A549 (cell line): ENCODE measurements around the gene USO1. TPM values are rescaled to one million over a fixed set of nuclear protein-coding genes. Genes with fewer than 3 reads are reported as not detected.

Source experiments
- ATAC-seq, 2 experiments: fragments of 200-7000 bp in 1 of 2; fragments of >200 bp in 1 of 2; cut with Nextera tagmentation in 1 of 2; cut with Tn5 transposase in 1 of 2; 3 replicates each; pipeline versions ENCODE4 v1.8.0 to v1.9.1; 2018 to 2020; ENCODE audit warnings: mild to moderate bottlenecking in 1 of 2, moderate library complexity in 1 of 2
- CTCF ChIA-PET: fragments of 300-600 bp; sonication (Branson Sonifier 250); formaldehyde crosslinking; extraction: SDS; loops from one replicate; lab custom pipeline; 2021; ENCODE audit warnings: antibody characterized with exemption, inconsistent platforms; lab: Yijun Ruan, JAX
- POLR2A ChIA-PET: fragments of 350-600 bp; formaldehyde crosslinking; extraction: SDS; loops from one replicate; lab custom pipeline; 2021; ENCODE audit warnings: antibody characterized with exemption, inconsistent platforms; lab: Yijun Ruan, JAX
- DNase-seq, 2 experiments: peaks; one replicate each; pipeline versions ENCODE4 v3.0.0 to v3.0.0-alpha.2; 2011 to 2016; ENCODE audit warnings: low read depth in 1 of 2, low spot score in 1 of 2
- FAIRE-seq: peaks from 2 replicates; lab custom pipeline; 2011; peaks lifted over from hg19 to GRCh38; lab: Jason Lieb, UNC
- H3K27ac ChIP-seq, 2 experiments: fragments of >200 bp; sonication (Bioruptor Twin); formaldehyde crosslinking; 3 replicates each; pipeline ENCODE4 v1.5.1; 2016 to 2017
- H3K4me1 ChIP-seq: fragments of >200 bp; sonication (Bioruptor Twin); formaldehyde crosslinking; 3 replicates; pipeline ENCODE4 v1.6.1; 2016
- H3K4me2 ChIP-seq: fragments of >200 bp; sonication (Bioruptor Twin); formaldehyde crosslinking; 3 replicates; pipeline ENCODE4 v1.6.1; 2016
- H3K4me3 ChIP-seq: fragments of >200 bp; sonication (Bioruptor Twin); formaldehyde crosslinking; 3 replicates; pipeline ENCODE4 v1.5.1; 2016
- H3K9me3 ChIP-seq: fragments of >200 bp; sonication (Bioruptor Twin); formaldehyde crosslinking; 3 replicates; pipeline ENCODE4 v1.6.1; 2016
- BHLHE40 ChIP-seq: IDR thresholded peaks from 2 replicates; pipeline ENCODE4 v1.6.1; 2012; ENCODE audit warnings: low read depth, low read length, inconsistent platforms
- CBX2 ChIP-seq: fragments of 200-600 bp; sonication (generic); IDR thresholded peaks from 2 replicates; pipeline ENCODE4 v1.6.1; 2016; ENCODE audit warnings: low read depth, mild to moderate bottlenecking, borderline replicate concordance
- CHD4 ChIP-seq: fragments of 200-600 bp; sonication (generic); IDR thresholded peaks from 2 replicates; pipeline ENCODE4 v1.6.1; 2016; ENCODE audit warnings: antibody characterized with exemption, mild to moderate bottlenecking, borderline replicate concordance
- ELK1 ChIP-seq: fragments of 150-350 bp; IDR thresholded peaks from 2 replicates; pipeline ENCODE4 v1.6.1; 2014; ENCODE audit warnings: low read depth, mild to moderate bottlenecking, low read length
- EP300 ChIP-seq, 2 experiments: fragments of >200 bp; sonication (Bioruptor Twin); formaldehyde crosslinking; IDR thresholded peaks; 2 replicates in 1 of 2; 3 replicates in 1 of 2; pipeline ENCODE4 v1.6.1; 2016 to 2017
- FOSB ChIP-seq: fragments of 250-450 bp; sonication (Bioruptor Pico); IDR thresholded peaks from 2 replicates; pipeline ENCODE4 v1.5.0; 2020; ENCODE audit warnings: mild to moderate bottlenecking, moderate library complexity
- FOXS1 ChIP-seq: fragments of 250-450 bp; sonication (Bioruptor Pico); IDR thresholded peaks from 2 replicates; pipeline ENCODE4 v1.5.0; 2020; ENCODE audit warnings: mild to moderate bottlenecking, moderate library complexity
- HDAC2 ChIP-seq: fragments of 200-600 bp; sonication (generic); IDR thresholded peaks from 2 replicates; pipeline ENCODE4 v1.6.1; 2016
- HEYL ChIP-seq: fragments of 250-450 bp; sonication (Bioruptor Pico); IDR thresholded peaks from 2 replicates; pipeline ENCODE4 v1.8.0; 2021; ENCODE audit warnings: mild to moderate bottlenecking, moderate library complexity
- HOXB13 ChIP-seq: fragments of 250-450 bp; sonication (Bioruptor Pico); IDR thresholded peaks from 2 replicates; pipeline ENCODE4 v1.5.0; 2020; ENCODE audit warnings: low read depth, mild to moderate bottlenecking, moderate library complexity
- MAZ ChIP-seq: fragments of 150-350 bp; IDR thresholded peaks from 2 replicates; pipeline ENCODE4 v1.6.1; 2014; ENCODE audit warnings: antibody characterized with exemption, low read depth, low read length, borderline replicate concordance
- MYC ChIP-seq: IDR thresholded peaks from 2 replicates; pipeline ENCODE4 v1.6.1; 2012; ENCODE audit warnings: mild to moderate bottlenecking, inconsistent platforms, low read length, improper control_type of control experiment, borderline replicate concordance
- NPAS2 ChIP-seq: fragments of 250-450 bp; sonication (Bioruptor Pico); IDR thresholded peaks from 2 replicates; pipeline ENCODE4 v1.8.0; 2022; ENCODE audit warnings: mild to moderate bottlenecking, moderate library complexity, borderline replicate concordance
- NR3C1 ChIP-seq: fragments of >200 bp; sonication (Bioruptor Twin); formaldehyde crosslinking; IDR thresholded peaks from 3 replicates; pipeline ENCODE4 v1.6.1; 2017
- PBX3 ChIP-seq: IDR thresholded peaks from 2 replicates; pipeline ENCODE4 v1.6.1; 2012
- PHF8 ChIP-seq: fragments of 200-600 bp; sonication (generic); IDR thresholded peaks from 2 replicates; pipeline ENCODE4 v1.6.1; 2016; ENCODE audit warnings: low read depth, mild to moderate bottlenecking, antibody characterized with exemption, moderate library complexity, borderline replicate concordance
- RFX5 ChIP-seq: fragments of 450-650 bp; IDR thresholded peaks from 2 replicates; pipeline ENCODE4 v1.7.1; 2014; ENCODE audit warnings: antibody characterized with exemption, mild to moderate bottlenecking, moderate library complexity
- RNF2 ChIP-seq: fragments of 200-600 bp; sonication (generic); IDR thresholded peaks from 2 replicates; pipeline ENCODE4 v1.6.1; 2016; ENCODE audit warnings: low read depth, mild to moderate bottlenecking, antibody characterized with exemption, moderate library complexity, borderline replicate concordance
- SREBF2 ChIP-seq: fragments of 450-650 bp; IDR thresholded peaks from 2 replicates; pipeline ENCODE4 v1.6.1; 2014; ENCODE audit warnings: mild to moderate bottlenecking, moderate library complexity
- TP53 ChIP-seq: fragments of 250-450 bp; sonication (Bioruptor Pico); IDR thresholded peaks from 2 replicates; pipeline ENCODE4 v1.5.0; 2021; ENCODE audit warnings: mild to moderate bottlenecking, moderate library complexity
- ZNF302 ChIP-seq: fragments of 250-450 bp; sonication (Bioruptor Pico); IDR thresholded peaks from 2 replicates; pipeline ENCODE4 v1.9.0; 2021; ENCODE audit warnings: inconsistent platforms, mild to moderate bottlenecking, moderate library complexity
- WGBS: methylation state at CpG from one replicate; pipeline ENCODE4 v1.1.6; 2017; ENCODE audit errors: missing lambda C conversion rate; 5-methylcytosine and 5-hydroxymethylcytosine counted together
- polyA plus RNA-seq, 4 experiments: library from polyadenylated mRNA; depleted of rRNA in 3 of 4; stranded (reverse); fragments of >200 nt; fragmentation: RNase III in 1 of 4; extraction: RNeasy Plus Mini Kit Qiagen cat#74134 plus additional on column Dnase treatment in 1 of 4; gene quantifications; 2 replicates in 3 of 4; 3 replicates in 1 of 4; pipeline ENCODE4 v1.2.3, GENCODE V29; 2011 to 2017
- TF ChIP-seq, protein P1 (sequence below): fragments of 200-600 bp; sonication (generic); IDR thresholded peaks from 2 replicates; pipeline ENCODE4 v1.6.1; 2016; ENCODE audit warnings: antibody characterized with exemption, mild to moderate bottlenecking, moderate library complexity
- TF ChIP-seq, protein P2 (sequence below): fragments of >200 bp; sonication (Bioruptor Twin); formaldehyde crosslinking; IDR thresholded peaks from 3 replicates; pipeline ENCODE4 v1.5.1; 2016
- TF ChIP-seq, protein P3 (sequence below): IDR thresholded peaks from 2 replicates; pipeline ENCODE4 v1.6.1; 2012; ENCODE audit warnings: low read depth, borderline replicate concordance
- TF ChIP-seq, protein P4 (sequence below): fragments of 450-650 bp; IDR thresholded peaks from 2 replicates; pipeline ENCODE4 v1.6.1; 2014; ENCODE audit warnings: antibody characterized with exemption
- TF ChIP-seq, protein P5 (sequence below): fragments of >200 bp; sonication (Bioruptor Twin); formaldehyde crosslinking; IDR thresholded peaks from 3 replicates; pipeline ENCODE4 v1.6.1; 2016

Gene USO1
- polyA plus RNA-seq, 2 of the 4 experiments (the other 2 are of a cell fraction) = 54.7 to 97.6 TPM

DNA sequence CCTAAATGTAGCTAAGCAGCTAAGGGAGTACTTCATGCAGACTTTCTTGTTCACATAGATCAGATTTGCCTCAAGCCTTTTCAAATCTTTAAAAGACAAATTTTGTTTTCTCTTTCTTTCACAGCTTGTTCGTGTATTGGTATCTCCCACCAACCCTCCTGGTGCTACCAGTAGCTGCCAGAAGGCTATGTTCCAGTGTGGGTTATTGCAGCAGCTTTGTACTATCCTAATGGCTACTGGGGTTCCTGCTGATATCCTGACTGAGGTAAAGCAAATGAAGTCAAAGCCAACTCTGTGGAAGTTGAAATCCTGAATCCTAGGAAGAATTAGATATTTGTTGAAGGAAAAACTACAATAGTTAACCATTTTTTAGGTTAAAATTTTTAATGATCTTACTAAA lies 62.6 kb downstream of the USO1 start:
- peak overlapping the region; percentile 22 to 29; a peak in 3 of 6 replicates for H3K27ac ChIP-seq
- 53% methylated on average over 1 of the region's 1 CpG for WGBS
- ATAC-seq (peak in 1 of 2 experiments; percentile 54; a peak in 2 of 6 replicates), FAIRE-seq (no peak), DNase-seq (no peak)
- ChIA-PET POLR2A (no interaction called here), CTCF (no interaction called here)
- TF ChIP-seq NR3C1 (no peak), HDAC2 (no peak), TP53 (CRISPR knock-in tag) (no peak), PHF8 (no peak), HOXB13 (CRISPR knock-in tag) (no peak), ZNF302 (CRISPR knock-in tag) (no peak), BHLHE40 (no peak), CBX2 (no peak), FOXS1 (CRISPR knock-in tag) (no peak), ELK1 (no peak), NPAS2 (no peak), RNF2 (no peak), EP300 (IDR thresholded peaks at IDR 0.05) (no peak), MYC (no peak), RFX5 (no peak), SREBF2 (no peak), MAZ (no peak)
- TF ChIP-seq, protein P1, sequence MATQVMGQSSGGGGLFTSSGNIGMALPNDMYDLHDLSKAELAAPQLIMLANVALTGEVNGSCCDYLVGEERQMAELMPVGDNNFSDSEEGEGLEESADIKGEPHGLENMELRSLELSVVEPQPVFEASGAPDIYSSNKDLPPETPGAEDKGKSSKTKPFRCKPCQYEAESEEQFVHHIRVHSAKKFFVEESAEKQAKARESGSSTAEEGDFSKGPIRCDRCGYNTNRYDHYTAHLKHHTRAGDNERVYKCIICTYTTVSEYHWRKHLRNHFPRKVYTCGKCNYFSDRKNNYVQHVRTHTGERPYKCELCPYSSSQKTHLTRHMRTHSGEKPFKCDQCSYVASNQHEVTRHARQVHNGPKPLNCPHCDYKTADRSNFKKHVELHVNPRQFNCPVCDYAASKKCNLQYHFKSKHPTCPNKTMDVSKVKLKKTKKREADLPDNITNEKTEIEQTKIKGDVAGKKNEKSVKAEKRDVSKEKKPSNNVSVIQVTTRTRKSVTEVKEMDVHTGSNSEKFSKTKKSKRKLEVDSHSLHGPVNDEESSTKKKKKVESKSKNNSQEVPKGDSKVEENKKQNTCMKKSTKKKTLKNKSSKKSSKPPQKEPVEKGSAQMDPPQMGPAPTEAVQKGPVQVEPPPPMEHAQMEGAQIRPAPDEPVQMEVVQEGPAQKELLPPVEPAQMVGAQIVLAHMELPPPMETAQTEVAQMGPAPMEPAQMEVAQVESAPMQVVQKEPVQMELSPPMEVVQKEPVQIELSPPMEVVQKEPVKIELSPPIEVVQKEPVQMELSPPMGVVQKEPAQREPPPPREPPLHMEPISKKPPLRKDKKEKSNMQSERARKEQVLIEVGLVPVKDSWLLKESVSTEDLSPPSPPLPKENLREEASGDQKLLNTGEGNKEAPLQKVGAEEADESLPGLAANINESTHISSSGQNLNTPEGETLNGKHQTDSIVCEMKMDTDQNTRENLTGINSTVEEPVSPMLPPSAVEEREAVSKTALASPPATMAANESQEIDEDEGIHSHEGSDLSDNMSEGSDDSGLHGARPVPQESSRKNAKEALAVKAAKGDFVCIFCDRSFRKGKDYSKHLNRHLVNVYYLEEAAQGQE = no peak
- TF ChIP-seq, protein P2, sequence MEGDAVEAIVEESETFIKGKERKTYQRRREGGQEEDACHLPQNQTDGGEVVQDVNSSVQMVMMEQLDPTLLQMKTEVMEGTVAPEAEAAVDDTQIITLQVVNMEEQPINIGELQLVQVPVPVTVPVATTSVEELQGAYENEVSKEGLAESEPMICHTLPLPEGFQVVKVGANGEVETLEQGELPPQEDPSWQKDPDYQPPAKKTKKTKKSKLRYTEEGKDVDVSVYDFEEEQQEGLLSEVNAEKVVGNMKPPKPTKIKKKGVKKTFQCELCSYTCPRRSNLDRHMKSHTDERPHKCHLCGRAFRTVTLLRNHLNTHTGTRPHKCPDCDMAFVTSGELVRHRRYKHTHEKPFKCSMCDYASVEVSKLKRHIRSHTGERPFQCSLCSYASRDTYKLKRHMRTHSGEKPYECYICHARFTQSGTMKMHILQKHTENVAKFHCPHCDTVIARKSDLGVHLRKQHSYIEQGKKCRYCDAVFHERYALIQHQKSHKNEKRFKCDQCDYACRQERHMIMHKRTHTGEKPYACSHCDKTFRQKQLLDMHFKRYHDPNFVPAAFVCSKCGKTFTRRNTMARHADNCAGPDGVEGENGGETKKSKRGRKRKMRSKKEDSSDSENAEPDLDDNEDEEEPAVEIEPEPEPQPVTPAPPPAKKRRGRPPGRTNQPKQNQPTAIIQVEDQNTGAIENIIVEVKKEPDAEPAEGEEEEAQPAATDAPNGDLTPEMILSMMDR = no peak
- TF ChIP-seq, protein P3, sequence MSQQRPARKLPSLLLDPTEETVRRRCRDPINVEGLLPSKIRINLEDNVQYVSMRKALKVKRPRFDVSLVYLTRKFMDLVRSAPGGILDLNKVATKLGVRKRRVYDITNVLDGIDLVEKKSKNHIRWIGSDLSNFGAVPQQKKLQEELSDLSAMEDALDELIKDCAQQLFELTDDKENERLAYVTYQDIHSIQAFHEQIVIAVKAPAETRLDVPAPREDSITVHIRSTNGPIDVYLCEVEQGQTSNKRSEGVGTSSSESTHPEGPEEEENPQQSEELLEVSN = no peak
- peak overlapping the region; percentile 42 for H3K4me2 ChIP-seq
- no peak overlapping the region for H3K4me3 ChIP-seq
- no peaks in the 10 kb centered on the region for H3K9me3 ChIP-seq
- H3K4me1 ChIP-seq = peaks cover 27% of the 10 kb centered on the region

DNA sequence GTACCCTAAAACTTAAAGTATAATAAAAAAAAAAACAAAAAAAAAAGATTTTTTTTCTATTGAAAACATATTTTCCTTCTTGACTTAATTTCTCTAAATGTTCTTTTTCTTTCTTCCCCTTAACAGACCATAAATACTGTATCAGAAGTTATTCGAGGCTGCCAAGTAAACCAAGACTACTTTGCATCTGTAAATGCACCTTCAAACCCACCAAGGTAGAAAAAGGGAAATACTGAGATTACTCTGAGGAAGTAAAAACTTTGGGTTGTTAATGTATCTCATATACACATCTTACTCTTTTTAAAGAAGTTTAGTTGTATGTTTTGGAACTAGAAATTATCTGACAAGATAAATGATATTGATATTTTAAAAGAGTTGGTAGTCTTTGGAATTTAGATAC lies 65.6 kb downstream of the USO1 start:
- ChIA-PET CTCF (no interaction called here), POLR2A (no interaction called here)
- Histone ChIP-seq H3K4me1 (peaks cover 27% of the 10 kb centered on the region), H3K27ac (no peak overlapping the region), H3K4me2 (no peak overlapping the region), H3K4me3 (no peak overlapping the region), H3K9me3 (no peaks in the 10 kb centered on the region)
- no peak for TF ChIP-seq CBX2
- no peak for TF ChIP-seq HEYL (CRISPR knock-in tag)
- TF ChIP-seq PBX3 = no peak
- no peak for TF ChIP-seq HDAC2
- TF ChIP-seq CHD4 = no peak
- no peak for TF ChIP-seq FOSB (CRISPR knock-in tag)
- TF ChIP-seq, protein P4, sequence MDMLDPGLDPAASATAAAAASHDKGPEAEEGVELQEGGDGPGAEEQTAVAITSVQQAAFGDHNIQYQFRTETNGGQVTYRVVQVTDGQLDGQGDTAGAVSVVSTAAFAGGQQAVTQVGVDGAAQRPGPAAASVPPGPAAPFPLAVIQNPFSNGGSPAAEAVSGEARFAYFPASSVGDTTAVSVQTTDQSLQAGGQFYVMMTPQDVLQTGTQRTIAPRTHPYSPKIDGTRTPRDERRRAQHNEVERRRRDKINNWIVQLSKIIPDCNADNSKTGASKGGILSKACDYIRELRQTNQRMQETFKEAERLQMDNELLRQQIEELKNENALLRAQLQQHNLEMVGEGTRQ = no peak
- TF ChIP-seq ZNF302 (CRISPR knock-in tag) = no peak
- TF ChIP-seq, protein P5, sequence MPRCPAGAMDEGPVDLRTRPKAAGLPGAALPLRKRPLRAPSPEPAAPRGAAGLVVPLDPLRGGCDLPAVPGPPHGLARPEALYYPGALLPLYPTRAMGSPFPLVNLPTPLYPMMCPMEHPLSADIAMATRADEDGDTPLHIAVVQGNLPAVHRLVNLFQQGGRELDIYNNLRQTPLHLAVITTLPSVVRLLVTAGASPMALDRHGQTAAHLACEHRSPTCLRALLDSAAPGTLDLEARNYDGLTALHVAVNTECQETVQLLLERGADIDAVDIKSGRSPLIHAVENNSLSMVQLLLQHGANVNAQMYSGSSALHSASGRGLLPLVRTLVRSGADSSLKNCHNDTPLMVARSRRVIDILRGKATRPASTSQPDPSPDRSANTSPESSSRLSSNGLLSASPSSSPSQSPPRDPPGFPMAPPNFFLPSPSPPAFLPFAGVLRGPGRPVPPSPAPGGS = no peak
- no peak for TF ChIP-seq HOXB13 (CRISPR knock-in tag)
- TF ChIP-seq FOXS1 (CRISPR knock-in tag) = no peak
- ATAC-seq (no peak), FAIRE-seq (no peak), DNase-seq (no peak)
- 87% methylated on average over 1 of the region's 1 CpG for WGBS
